SK-N-SH (cell line): ENCODE measurements around the gene ADCY6.

Experiments used
- EP300 ChIP-seq, 2 experiments: IDR thresholded peaks; 2 replicates each; pipeline versions ENCODE4 v1.4.0 to v1.6.1; 2012; ENCODE audit warnings: borderline replicate concordance in 1 of 2, low read depth in 1 of 2, low read length in 1 of 2
- EZH2phosphoT487 ChIP-seq: fragments of 200-600 bp; sonication (generic); IDR thresholded peaks from 2 replicates; pipeline ENCODE4 v1.6.1; 2017; ENCODE audit warnings: low read depth, mixed run types, mild to moderate bottlenecking, antibody characterized with exemption, moderate library complexity, borderline replicate concordance
- IRF3 ChIP-seq: fragments of 150-350 bp; IDR thresholded peaks from 2 replicates; pipeline ENCODE4 v1.6.1; 2016; ENCODE audit warnings: mild to moderate bottlenecking, low read depth, low read length
- MAX ChIP-seq: IDR thresholded peaks from 2 replicates; pipeline ENCODE4 v1.4.0; 2012; ENCODE audit warnings: low read depth
- RAD21 ChIP-seq: IDR thresholded peaks from 2 replicates; pipeline ENCODE4 v1.6.1; 2012; ENCODE audit warnings: mild to moderate bottlenecking, low read length
- USF2 ChIP-seq: fragments of 150-350 bp; IDR thresholded peaks from 2 replicates; pipeline ENCODE4 v1.6.1; 2017; ENCODE audit warnings: antibody characterized with exemption, low read length, low read depth, borderline replicate concordance

- TF ChIP-seq IRF3 (no peak), RAD21 (no peak), MAX (no peak), USF2 (no peak), EZH2phosphoT487 (no peak), EP300 (IDR thresholded peaks at IDR 0.05; ENCODE audit: borderline replicate concordance in 1 of 2, low read depth in 1 of 2, low read length in 1 of 2) (no peak)
Observed at GRCh38 chr12:48736456-48736855, 52.4 kb downstream of the ADCY6 start.
